ENCODE data around the gene EFNA3.

The EFNA3 gene

GRCh38 chr1:155121249-155121648 lies 42.6 kb downstream of the EFNA3 start:
- no peak overlapping the region for H3K4me3 ChIP-seq (ENCODE audit: low read depth, low read length)
- TF ChIP-seq CTCF (IDR thresholded peaks at IDR 0.05; ENCODE audit: borderline replicate concordance, insufficient read depth, low read depth, low read length): no peak

GRCh38 chr1:155122308-155122707 lies 43.7 kb downstream of the EFNA3 start:
- no peak for TF ChIP-seq CTCF (IDR thresholded peaks at IDR 0.05; ENCODE audit: borderline replicate concordance, insufficient read depth, low read depth, low read length)
- no peak overlapping the region for H3K4me3 ChIP-seq (ENCODE audit: low read depth, low read length)

GRCh38 chr1:155123801-155124200 lies 45.2 kb downstream of the EFNA3 start:
- TF ChIP-seq CTCF (IDR thresholded peaks at IDR 0.05; ENCODE audit: borderline replicate concordance, insufficient read depth, low read depth, low read length): no peak
- H3K4me3 ChIP-seq (ENCODE audit: low read depth, low read length): no peak overlapping the region

- TF ChIP-seq CTCF (IDR thresholded peaks at IDR 0.05; ENCODE audit: borderline replicate concordance, insufficient read depth, low read depth, low read length): no peak
Measured at GRCh38 chr1:155124503-155125463, 46.1 kb downstream of the EFNA3 start.

GRCh38 chr1:155125511-155125945 lies 46.9 kb downstream of the EFNA3 start:
- TF ChIP-seq CTCF (IDR thresholded peaks at IDR 0.05; ENCODE audit: borderline replicate concordance, insufficient read depth, low read depth, low read length): no peak
- H3K4me3 ChIP-seq (ENCODE audit: low read depth, low read length): no peak overlapping the region

More at GRCh38 chr1:155124503-155125463, 46.1 kb downstream of the EFNA3 start:
- no peak overlapping the region for H3K4me3 ChIP-seq (ENCODE audit: low read depth, low read length)

- no peak overlapping the region for H3K4me3 ChIP-seq (ENCODE audit: low read depth, low read length)
Measured at GRCh38 chr1:155125946-155126555, 47.4 kb downstream of the EFNA3 start.

More at GRCh38 chr1:155125946-155126555, 47.4 kb downstream of the EFNA3 start:
- TF ChIP-seq CTCF (IDR thresholded peaks at IDR 0.05; ENCODE audit: borderline replicate concordance, insufficient read depth, low read depth, low read length): no peak

All from GM12875 (cell line).